ENCODE measurements around the gene EBLN2.

EBLN2 gene

DNA sequence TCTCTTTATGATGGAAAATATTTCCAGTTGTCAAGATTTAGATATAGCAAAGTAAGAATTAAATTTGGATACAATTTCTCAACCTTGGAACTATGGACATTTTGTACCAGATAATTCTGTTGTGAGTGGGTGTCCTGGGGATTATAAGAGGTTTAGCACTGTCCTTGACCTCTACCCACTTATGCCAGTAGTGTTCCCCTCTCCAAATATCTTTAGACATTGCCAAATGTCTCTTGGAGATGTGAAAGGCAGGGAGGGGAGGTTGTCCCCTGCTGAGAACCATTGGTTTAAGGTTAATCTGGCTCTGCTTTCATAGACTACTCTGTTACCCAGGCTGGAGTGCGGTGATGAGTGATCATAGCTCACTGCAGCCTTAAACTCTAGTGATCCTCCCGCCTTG lies at the start of gene EBLN2:
Gene EBLN2, plus strand, starts transcription at position 244 of the 400 bp plus-strand sequence. CDS start 423 bp downstream, outside the sequence.
- DNase-seq (ENCODE audit: low read depth): no peak

DNA sequence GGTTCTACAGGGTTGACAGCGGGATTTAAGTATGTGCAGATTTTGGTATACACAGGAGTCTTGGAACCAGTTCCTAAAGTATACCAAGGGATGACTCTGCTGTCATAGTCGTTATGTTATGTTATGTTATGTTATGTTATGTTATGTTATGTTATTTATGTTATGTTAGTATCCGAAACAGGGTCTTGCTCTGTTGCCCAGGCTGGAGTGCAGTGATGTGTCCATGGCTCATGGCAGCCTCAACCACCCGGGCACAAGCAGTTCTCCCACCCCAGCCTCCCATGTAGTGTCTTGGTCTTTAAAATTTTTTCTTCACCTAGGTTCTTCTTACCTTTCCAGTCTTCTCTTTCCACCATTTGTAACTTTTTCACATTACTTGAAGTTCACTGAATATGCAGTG lies 43.2 kb upstream of the EBLN2 start:
- no peak for DNase-seq (ENCODE audit: low read depth)

DNA sequence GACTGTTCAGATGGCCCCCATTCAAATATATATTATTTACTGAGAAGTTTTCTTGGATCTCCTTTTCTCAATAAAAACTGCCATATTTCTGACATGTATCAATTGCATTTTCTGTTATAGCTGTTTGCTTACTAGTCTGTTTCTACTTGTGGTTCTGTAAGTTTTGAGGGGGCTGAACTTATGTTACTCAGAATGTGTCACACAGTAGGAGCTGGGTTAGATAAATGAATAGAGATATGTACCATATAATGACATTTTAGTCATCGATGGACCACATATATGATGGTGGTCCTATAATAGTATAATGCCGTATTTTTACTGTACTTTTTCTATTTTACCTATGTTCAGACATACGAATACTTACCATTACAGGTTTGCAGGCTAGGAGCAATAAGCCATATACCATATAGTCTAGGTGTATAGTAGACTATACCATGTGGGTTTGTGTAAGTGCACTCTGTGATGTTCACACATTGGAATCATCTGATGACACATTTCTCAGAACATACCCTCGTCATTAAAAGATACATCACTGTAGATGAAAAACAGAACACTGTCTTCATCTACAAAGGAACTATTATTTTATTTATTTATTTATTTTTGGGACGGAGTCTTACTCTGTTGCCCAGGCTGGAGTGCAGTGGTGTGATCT lies 42.5 kb upstream of the EBLN2 start:
- no peak for DNase-seq (ENCODE audit: low read depth)

DNA sequence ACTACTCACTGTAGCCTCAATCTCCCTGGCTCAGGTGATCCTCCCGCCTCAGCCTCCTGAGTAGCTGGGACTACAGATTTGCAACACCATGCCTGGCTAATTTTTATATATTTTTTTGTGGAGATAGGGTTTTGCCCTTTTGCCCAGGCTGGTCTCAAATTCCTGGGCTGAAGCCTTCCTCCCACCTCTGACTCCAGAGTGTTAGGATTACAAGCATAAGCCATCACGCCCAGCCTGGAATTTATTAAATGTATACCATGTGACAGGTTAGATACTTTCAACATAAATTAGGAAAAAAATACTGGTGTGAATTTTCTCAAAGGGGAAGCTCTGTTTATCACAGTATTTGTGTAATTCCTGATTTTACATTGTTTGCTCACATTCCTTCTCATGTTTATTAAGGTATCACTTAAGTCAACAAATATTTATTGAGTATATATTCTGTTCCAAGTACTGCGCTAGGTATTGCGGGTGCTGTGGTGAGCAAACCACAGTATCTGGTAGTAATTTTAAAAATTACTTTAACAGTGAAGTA lies 40.1 kb upstream of the EBLN2 start:
- DNase-seq (ENCODE audit: low read depth): no peak

DNA sequence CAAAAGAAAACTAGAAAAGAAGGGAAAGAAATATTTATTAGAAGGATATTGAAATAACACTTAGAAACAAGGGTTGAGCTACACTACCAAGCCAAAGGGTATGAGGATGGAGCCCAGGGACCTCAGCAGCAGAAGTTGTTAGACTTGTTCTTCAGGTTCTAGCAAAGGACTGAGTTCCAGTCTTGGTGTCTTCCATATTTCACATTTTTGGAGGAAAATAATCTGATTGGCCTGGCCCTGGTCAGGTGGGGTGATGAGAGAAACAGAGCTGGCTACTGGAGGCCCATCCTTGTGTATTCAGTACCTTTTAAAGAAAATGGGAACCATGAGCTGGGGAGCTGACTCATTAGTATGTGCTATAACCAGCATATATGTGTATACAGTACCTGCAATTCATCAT lies 36.6 kb upstream of the EBLN2 start:
- no peak for DNase-seq (ENCODE audit: low read depth)

DNA sequence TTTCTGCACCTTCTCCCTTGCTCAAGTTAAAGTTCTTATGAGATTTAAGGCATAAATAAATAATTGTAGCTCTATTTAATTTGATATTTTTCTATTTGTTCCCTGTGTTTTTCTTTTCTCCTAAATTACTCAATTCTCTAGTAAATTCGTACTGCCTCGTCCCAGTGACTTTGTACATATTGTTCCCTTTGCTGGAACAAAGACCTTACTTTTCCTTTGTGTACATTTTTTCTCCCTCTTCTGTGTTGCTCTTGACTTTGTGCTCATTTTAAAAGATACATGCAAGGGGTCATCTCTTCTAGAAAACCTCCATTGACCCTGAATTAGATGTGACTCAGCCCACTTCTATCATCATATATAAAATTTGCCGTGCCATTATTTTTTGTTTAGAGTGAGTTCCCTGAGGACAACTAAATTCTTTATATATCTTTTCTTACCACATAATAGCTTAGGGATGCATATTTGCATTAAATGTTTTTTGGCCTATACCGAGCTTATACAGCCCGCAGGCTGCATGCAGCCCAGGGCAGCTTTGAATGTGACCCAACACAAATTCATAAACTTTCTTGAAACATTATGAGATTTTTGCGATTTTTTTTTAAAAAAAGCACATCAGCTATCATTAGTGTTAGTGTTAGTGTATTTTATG lies 35.2 kb upstream of the EBLN2 start:
- no peak for DNase-seq (ENCODE audit: low read depth)

DNA sequence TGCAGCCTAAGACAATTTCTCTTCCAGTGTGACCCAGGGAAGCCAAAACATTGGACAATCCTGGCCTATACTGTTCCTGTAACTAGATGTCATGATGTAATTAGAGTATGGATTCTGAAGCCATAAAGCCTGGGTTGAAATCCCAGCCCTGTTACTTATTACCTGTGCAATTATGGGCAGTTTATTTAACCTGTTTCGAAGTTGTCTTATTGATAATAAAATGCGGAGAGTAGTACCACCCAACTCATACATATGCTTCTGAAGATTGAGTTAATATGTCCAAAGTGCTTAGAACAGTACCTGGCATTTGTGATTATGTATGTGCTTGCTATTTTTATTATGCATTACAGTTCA lies 34.7 kb upstream of the EBLN2 start:
- no peak for DNase-seq (ENCODE audit: low read depth)

DNA sequence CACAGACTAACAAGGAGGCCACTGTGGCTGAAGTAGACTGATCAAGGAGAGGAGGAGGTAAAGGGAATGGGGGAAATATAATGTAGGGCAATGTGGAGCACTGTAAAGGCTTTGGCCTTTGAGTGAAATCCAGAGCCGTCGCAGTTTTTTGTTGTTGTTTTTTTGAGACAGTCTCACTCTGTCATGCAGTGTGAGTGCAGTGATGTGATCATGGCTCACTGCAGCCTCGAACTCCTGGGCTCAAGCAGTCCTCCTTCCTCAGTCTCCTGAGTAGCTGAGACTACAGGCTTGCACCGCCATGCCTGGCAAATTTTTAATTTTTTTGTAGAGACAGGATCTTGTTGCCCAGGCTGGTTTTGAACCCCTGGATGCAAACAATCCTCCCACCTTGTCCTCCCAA lies 32.7 kb upstream of the EBLN2 start:
- DNase-seq (ENCODE audit: low read depth): no peak

DNA sequence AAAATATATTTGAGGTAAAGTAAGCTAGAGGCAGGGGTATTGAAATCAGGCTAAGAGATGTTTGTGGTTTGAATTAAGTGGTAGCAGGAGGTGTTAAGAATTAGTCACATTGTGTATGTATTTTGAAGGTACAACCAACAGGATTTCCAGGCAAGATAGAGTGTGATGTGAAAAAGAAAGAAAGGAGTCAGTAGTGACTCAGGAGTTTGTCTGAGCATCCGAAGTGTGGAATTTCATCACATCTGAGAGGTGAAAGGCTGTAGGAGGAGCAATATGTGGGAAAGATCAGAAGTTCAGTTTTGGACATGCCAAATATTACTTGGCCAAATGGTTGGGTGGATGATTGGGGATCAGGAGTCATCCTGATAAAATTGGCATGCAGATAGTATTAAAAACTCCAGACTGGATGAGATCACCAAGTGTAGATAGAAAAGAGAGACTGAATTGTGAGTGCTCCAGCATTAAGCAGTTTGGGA lies 32.1 kb upstream of the EBLN2 start:
- DNase-seq (ENCODE audit: low read depth): peak; percentile 74

DNA sequence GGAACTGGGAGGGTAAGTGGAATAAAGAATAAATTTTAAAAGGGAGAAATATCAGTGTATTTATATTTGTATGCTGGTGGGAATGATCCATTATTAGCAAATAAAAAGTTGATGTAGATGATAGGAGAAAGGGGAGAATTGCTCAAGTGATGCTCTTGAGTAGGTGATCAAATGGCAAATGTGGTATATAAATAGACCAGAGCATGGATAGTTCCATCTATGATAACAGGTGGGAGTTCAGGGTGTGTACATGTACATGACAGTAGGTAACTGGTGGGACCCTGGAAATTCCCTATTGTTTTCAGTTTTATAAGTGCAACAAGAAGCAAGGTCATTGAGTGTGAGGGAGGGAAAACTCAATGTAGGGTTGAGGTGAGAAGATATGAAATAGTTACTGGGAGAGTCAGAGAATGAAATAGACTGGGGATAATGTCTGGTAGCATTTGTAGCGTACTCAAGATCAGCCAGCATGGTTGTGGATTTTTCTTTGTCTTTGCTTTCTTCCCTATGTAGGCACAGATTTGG lies 31.3 kb upstream of the EBLN2 start:
- DNase-seq (ENCODE audit: low read depth): no peak

DNA sequence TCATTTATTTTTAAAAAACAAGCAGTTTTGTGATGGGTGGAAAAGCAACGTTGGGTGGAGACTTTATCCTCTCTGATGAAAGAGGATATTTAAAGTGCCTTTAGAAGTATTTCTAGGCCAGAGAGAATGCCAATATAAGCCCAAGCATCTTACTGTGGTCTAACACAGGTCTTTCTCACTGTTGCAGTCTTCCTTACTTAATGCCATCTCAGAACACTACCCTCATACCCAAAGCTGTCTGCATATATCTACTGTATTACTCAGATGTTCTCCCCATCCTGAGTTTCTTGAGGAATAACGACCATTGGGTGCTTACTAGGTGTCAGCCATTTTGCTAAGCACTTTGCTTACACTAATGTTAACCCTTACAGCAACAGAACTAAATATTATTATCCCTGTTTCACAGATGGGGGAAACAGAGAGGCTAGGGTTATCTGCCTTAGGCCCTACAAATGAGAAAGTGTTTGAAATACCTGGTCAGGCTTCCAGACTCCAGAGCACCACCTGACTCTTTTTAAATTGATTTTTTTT lies 29.8 kb upstream of the EBLN2 start:
- no peak for DNase-seq (ENCODE audit: low read depth)

DNA sequence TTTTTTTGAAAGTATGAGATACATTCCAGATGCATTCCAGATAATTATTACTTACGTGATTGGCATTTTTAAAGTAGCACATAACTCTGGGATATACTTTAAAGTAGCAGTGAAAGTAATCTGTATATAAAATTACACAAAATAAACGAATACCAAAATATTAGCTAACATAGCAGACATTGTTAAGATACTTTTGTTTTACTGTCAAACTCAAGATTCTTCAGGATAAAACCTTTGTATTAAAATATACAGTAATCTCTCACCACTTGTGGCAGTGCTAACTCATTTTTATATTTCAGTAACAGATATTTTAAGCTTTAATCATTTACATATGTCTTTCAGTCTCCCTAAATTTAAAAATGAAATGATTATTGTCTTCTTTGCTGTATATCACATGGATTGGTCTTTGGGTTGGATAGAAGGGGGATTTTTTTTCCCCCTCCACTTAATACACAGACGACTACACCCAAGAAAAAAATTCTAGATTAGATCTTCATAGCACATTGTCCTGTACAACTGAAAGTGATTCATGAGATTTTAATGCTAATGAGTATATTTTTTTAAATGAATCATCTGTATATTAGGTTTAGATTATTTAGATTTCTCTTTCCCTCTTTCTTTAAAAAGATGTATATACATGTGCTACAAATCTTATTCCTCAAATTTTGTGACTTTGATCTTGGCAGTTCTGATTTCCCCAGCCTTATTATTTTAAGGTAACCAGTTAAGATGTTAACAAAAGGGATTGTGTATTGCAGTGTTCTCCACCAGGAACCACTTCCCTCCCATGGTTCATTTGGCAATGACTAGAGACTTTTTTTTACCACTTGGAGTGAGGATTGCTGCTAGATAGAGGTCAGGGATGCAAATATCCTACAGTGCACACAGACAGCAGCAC lies 24.5 kb upstream of the EBLN2 start:
- DNase-seq (ENCODE audit: low read depth): no peak

DNA sequence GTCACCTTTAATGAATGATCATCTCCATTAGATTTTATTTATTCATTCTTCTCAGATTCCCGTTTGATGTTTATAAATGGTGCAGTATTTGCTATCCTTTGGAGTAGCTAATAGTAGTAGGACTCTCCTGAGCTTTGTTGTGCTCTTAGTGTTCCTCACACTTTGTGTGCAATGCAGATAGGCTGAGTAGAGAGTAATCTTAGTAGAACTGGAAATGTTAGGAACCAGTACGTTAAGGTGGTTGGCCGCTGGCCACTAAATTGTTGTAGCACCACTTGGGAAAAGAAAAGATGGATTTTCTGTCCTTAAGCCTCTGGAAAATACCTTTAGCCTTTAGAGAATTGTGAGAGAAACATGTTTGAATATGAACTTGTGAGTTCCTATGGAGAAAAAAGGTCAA lies 19.9 kb upstream of the EBLN2 start:
- DNase-seq (ENCODE audit: low read depth): no peak

DNA sequence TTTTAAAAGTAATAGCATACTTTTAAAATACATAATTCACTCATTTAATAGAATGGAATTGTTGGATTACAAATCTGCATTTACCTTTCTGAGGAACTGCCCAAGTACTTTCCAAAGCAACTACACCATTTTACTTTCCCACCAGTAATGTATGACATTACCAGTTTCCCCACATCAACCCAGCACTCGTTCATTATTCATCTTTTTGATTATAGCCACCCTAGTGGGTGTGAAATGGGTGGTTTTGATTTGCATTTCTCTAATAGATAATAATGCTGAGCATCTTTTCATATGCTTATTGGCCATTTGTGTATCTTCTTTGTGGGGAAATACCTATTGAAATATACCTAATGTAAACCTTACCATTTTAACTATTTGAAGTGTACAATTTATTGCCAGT lies 18.0 kb upstream of the EBLN2 start:
- no peak for DNase-seq (ENCODE audit: low read depth)

DNA sequence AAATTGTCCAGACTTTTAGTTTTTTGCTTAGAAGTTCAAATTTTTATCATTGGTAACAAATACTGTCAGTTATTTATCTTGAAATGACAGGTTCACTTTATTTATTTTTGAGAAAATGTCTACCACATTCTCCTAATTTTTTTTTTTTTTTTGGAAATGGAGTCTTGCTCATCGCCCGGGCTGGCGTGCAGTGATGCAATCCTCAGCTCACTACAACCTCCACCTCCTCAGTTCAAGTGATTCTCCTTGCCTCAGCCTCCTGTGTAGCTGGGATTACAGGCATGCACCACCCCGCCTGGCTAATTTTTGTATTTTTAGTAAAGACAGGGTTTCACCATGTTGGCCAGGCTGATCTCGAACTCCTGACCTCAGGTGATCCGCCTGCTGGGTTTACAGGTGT lies 16.1 kb upstream of the EBLN2 start:
- DNase-seq (ENCODE audit: low read depth): no peak

DNA sequence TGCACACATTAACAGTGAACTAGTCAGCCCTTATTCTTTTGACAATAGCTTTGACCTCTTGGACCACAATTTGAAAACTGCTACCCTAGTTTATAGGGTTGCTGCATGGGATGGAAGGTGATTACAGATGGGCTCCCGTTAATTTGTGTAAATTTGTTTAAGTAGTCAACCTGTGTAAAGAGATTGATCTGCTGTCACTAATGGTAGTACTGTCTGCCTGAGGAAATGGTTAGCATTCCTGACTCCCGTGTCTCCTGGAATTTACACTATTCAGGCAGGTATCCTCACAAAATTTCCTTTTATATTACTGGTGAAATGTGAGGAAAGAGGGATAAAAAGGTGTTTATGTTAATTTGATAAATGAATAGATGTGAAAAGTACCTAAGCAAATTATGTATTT lies 15.3 kb upstream of the EBLN2 start:
- no peak for DNase-seq (ENCODE audit: low read depth)

DNA sequence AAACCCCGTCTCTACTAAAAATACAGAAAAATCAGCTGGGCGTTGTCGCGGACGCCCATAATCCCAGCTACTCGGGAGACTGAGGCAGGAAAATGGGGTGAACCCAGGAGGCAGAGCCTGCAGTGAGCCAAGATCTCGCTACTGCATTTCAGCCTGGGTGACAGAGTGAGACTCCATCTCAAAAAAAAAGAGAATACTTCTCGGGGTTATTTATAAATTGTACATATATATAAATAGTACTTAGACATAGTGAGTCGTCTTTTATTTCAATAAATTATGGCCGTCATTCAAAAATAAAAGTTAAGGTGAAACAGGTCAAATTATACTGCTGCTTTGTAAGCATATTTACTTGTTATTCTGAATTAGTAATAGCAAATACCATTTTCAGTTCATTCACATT lies 12.1 kb upstream of the EBLN2 start:
- no peak for DNase-seq (ENCODE audit: low read depth)

DNA sequence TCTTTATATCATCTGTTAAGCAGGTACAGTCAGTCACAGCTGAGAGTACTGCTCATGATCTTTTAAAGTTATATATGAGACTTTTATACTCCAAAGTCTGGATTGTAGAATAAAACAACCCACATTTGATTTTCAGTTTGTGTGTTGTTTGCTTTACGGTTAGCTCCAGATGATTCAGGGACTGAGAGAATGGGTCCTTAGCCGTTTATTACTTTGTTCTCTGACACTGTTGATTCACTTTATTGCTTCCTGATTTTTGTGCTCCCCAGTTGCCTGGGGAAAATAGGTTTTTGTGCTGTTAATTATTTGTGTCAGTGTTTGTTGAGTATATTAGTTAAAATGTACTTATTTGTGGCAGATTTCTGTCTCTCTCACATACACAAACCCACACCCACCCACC lies 8.6 kb upstream of the EBLN2 start:
- DNase-seq (ENCODE audit: low read depth): no peak

DNA sequence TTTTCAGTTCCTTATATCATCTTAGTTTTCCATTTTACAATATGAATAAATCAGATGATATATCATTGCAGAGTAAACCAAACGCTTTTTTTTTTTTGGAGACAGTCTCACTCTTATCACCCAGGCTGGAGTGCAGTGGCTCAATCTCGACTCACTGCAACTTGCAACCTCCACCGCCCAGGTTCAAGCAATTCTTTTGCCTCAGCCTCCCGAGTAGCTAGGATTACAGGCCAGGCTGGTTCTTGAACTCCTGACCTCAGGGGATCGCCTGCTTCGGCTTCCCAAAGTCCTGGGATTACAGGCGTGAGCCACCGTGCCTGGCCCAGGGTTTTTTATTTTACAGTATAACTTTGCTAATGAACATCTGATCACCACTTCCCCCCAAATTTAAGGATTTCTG lies 5.9 kb upstream of the EBLN2 start:
- no peak for DNase-seq (ENCODE audit: low read depth)

DNA sequence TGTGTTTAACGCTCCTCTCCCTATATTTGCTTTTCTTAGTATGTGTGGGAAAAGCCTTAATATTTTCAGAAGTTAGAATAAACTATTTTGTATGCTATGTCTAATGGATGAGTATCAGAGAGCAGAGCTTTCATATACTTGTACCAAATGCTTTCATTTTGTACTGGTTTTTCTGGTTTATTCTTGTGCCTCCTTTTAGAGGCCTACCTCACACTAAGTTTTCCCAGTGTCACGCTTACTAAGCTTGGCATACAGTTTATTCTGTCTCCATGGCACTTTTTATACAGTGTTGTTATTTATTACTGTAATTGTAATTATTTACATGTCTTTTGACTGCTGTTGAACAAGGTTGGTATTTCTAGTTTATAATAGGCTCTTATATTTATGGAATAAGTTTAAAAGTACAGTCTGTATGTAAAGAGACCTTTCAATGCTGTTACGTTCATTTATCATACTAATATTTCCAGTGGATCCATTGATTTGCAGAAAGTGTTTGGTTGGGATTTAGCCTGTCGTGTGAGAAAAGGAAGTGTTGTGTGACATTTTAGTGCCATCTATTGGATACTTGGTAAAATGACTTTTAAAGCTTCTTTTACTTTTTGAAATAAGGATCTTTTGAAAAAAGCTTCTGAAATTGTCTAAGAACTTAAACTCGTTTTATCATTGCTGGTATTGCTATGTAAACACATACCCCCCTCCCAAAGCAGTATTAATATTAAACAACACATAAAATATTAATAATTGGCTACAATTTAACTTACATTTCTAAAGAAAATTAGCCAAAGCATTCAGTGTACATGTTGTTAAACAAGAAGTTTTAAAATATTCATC lies 5.2 kb upstream of the EBLN2 start:
- no peak for DNase-seq (ENCODE audit: low read depth)

DNA sequence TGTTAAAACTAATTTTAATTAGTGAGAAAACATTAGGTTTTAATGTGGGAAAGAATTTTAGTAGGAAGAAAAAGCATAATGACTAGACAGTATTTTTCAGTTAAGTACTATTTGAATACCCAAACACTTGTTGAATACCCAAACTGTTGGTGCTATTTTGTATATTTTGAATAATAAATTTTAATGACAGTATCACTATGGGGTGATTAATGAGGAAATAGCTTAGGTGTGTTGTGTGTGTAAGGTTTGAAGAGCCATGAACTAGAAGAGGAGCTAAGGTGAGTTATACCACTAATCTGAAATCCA lies 4.7 kb upstream of the EBLN2 start:
- DNase-seq (ENCODE audit: low read depth): no peak

DNA sequence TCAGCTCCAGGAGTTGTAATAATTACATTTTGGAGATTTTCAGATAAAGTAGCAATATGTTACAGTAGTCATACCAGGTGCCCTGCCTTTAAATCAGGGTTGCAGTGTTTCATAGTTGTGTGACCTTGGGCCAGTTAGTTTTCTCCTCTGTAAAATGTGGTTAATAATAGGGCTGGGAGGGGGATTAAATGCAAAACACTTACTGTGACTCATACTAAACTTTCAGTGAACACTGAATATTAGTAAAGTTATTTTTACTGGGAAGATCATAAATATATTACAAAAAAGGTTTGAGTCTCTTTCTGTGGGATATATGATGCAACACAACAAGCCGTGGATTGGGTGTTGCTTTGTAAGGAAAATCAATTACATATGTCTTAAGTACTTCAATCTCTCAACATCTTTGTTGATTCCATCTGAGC lies 1.1 kb upstream of the EBLN2 start:
- no peak for DNase-seq (ENCODE audit: low read depth)

All from stromal cell of bone marrow (primary cell).